Stimulated activated naive CD8-positive, alpha-beta T cell treated with anti-CD3 and anti-CD28 coated beads, Interleukin-15, Interleukin-2, amounts not matched to agents 100 U/mL and 50 U/mL, for 24 hours (primary cell): ENCODE results near the gene DCAF5.
"Not testable (repeated sequence)": the region's sequence is repeated elsewhere in the genome, so short reads cannot be mapped to it uniquely, and the experiment has no call there.

Experiments
- ATAC-seq: fragments of 150-1000 bp; cut with Tn5 transposase; one replicate; pipeline ENCODE4 v1.10.0; 2021
- DNase-seq: peaks from one replicate; pipeline ENCODE4 v3.0.0; 2021

Gene DCAF5

GRCh38 chr14:69152902-69153151, at the start of gene DCAF5:
TSS of gene DCAF5 (minus strand) at chr14:69153119. CDS start at chr14:69152978, 141 bp downstream.
- DNase-seq (peak; percentile 91), ATAC-seq (peak; percentile 95)

GRCh38 chr14:69199786-69200185, 46.9 kb upstream of the DCAF5 start:
- no peak for ATAC-seq

GRCh38 chr14:69193721-69194120, 40.8 kb upstream of the DCAF5 start:
- ATAC-seq (no peak), DNase-seq (no peak)

More at GRCh38 chr14:69199786-69200185, 46.9 kb upstream of the DCAF5 start:
- DNase-seq = no peak

- peak; percentile 81 for DNase-seq
- ATAC-seq = peak; percentile 93
These were observed 38.6 kb upstream of the DCAF5 start, which contains the start of gene EXD2 for GRCh38 chr14:69191340-69192111. TSS of gene EXD2 (plus strand) at chr14:69191498. CDS start at chr14:69209471, 17,973 bp downstream.

GRCh38 chr14:69190191-69190590, 37.3 kb upstream of the DCAF5 start:
- DNase-seq (no peak), ATAC-seq (no peak)

GRCh38 chr14:69183735-69184134, 30.8 kb upstream of the DCAF5 start:
- ATAC-seq = no peak
- no peak for DNase-seq

- DNase-seq, ATAC-seq: not testable (repeated sequence)
These were observed 29.7 kb upstream of the DCAF5 start for GRCh38 chr14:69182580-69182979.

GRCh38 chr14:69181491-69181890, 28.6 kb upstream of the DCAF5 start:
- ATAC-seq (no peak), DNase-seq (no peak)

GRCh38 chr14:69175130-69175529, 22.2 kb upstream of the DCAF5 start:
- no peak for ATAC-seq
- DNase-seq = no peak

GRCh38 chr14:69171569-69171968, 18.6 kb upstream of the DCAF5 start:
- DNase-seq = no peak
- ATAC-seq = no peak

- ATAC-seq (peak; percentile 50), DNase-seq (no peak)
These were observed 17.9 kb upstream of the DCAF5 start for GRCh38 chr14:69170839-69171238.

- DNase-seq, ATAC-seq: not testable (repeated sequence)
These were observed 12.9 kb upstream of the DCAF5 start for GRCh38 chr14:69165787-69166186.

GRCh38 chr14:69161590-69161989, 8.7 kb upstream of the DCAF5 start:
- ATAC-seq (no peak), DNase-seq (no peak)

- DNase-seq (no peak), ATAC-seq (no peak)
These were observed 3.3 kb upstream of the DCAF5 start for GRCh38 chr14:69156224-69156623.

- ATAC-seq (no peak), DNase-seq (no peak)
These were observed 1.9 kb upstream of the DCAF5 start for GRCh38 chr14:69154779-69155178.

- ATAC-seq (no peak), DNase-seq (no peak)
These were observed 953 bp upstream of the DCAF5 start for GRCh38 chr14:69153873-69154270.

GRCh38 chr14:69153152-69153872, 393 bp upstream of the DCAF5 start:
- ATAC-seq = no peak
- no peak for DNase-seq

GRCh38 chr14:69152181-69152901, 578 bp downstream of the DCAF5 start:
- peak; percentile 55 for DNase-seq
- ATAC-seq = peak; percentile 12

- ATAC-seq (peak; percentile 77), DNase-seq (peak; percentile 86)
These were observed 1.3 kb downstream of the DCAF5 start for GRCh38 chr14:69151458-69152180.

GRCh38 chr14:69149461-69150244, 3.3 kb downstream of the DCAF5 start:
- no peak for ATAC-seq
- no peak for DNase-seq

GRCh38 chr14:69142101-69142500, 10.8 kb downstream of the DCAF5 start:
- ATAC-seq (no peak), DNase-seq (no peak)
